HCT116 (cell line): Measurements from ENCODE around the gene MEOX1. TPM values are rescaled to one million over a fixed set of nuclear protein-coding genes. Genes with fewer than 3 reads are reported as not detected.

Experiments
- ATAC-seq: fragments of 200-7000 bp; cut with Tn5 transposase; 2 replicates; pipeline ENCODE4 v1.9.1; 2020; ENCODE audit warnings: mild to moderate bottlenecking, moderate library complexity
- BruUV-seq: library from RNA; stranded (reverse); fragments of 400-500 nt; replicated peaks from 2 replicates; lab custom pipeline; 2021; lab: Mats Ljungman, UMichigan
- CTCF ChIA-PET: fragments of 300-600 bp; sonication (Branson Sonifier 250); formaldehyde crosslinking; loops from one replicate; lab custom pipeline; 2021; ENCODE audit warnings: antibody characterized with exemption; lab: Charles Lee
- POLR2A ChIA-PET: fragments of 300-600, 350-600 bp; sonication (Branson Sonifier 250); formaldehyde crosslinking; loops from one replicate; lab custom pipeline; 2021; ENCODE audit warnings: antibody characterized with exemption; lab: Charles Lee
- RAD21 ChIA-PET, 2 experiments: fragments of 300-600 bp; sonication (Branson Sonifier 250); formaldehyde crosslinking; loops; one replicate each; lab custom pipeline; 2023; ENCODE audit warnings: low total read pairs in 2 of 2; ENCODE audit not compliant: uncharacterized antibody in 2 of 2, unreplicated experiment in 2 of 2, low non-redundant PET in 1 of 2; lab: Charles Lee
- DNase-seq: peaks from one replicate; pipeline ENCODE4 v3.0.0-alpha.2; 2010; ENCODE audit warnings: low read depth, low spot score
- H2AFZ ChIP-seq: fragments of 200-600 bp; shearing (Covaris generic), sonication (generic); 2 replicates; pipeline ENCODE4 v1.6.1; 2017; ENCODE audit warnings: low read depth, mixed run types, mixed read lengths, antibody characterized with exemption, low read length; ENCODE audit not compliant: poor library complexity, severe bottlenecking
- H3K27ac ChIP-seq: 2 replicates; pipeline ENCODE4 v1.5.1; 2012; ENCODE audit warnings: low read depth, low read length
- H3K27me3 ChIP-seq: fragments of 200-600 bp; sonication (generic); 2 replicates; pipeline ENCODE4 v1.6.1; 2016; ENCODE audit warnings: mixed run types, low read length, mixed read lengths; ENCODE audit not compliant: insufficient read depth
- H3K36me3 ChIP-seq, 2 experiments: fragments of 200-500 bp in 1 of 2; fragments of 200-600 bp in 1 of 2; sonication (Bioruptor generic) in 1 of 2; sonication (generic) in 1 of 2; 2 replicates each; pipeline versions ENCODE4 v1.5.1 to v1.6.1; 2014 to 2016; ENCODE audit warnings: low read length in 2 of 2, inconsistent platforms in 1 of 2, mixed read lengths in 1 of 2, mixed run types in 1 of 2; ENCODE audit not compliant: insufficient read depth in 2 of 2, control insufficient read depth in 1 of 2
- H3K4me1 ChIP-seq, 2 experiments: fragments of 200-600 bp in 1 of 2; sonication (generic) in 1 of 2; 2 replicates each; pipeline versions ENCODE4 v1.5.1 to v1.6.1; 2012 to 2017; ENCODE audit warnings: low read length in 2 of 2, inconsistent platforms in 1 of 2, mild to moderate bottlenecking in 1 of 2, mixed read lengths in 1 of 2, mixed run types in 1 of 2, moderate library complexity in 1 of 2; ENCODE audit not compliant: insufficient read depth in 2 of 2, control insufficient read depth in 1 of 2
- H3K4me2 ChIP-seq: fragments of 200-600 bp; sonication (generic); 2 replicates; pipeline ENCODE4 v1.6.1; 2017; ENCODE audit warnings: mixed run types, low read length, mixed read lengths
- H3K4me3 ChIP-seq, 2 experiments: fragments of 200-600 bp in 1 of 2; sonication (generic) in 1 of 2; replicated peaks in 1 of 2; 2 replicates each; pipeline ENCODE4 v1.5.1; 2011 to 2016; ENCODE audit warnings: low read length in 2 of 2, control low read depth in 1 of 2, low read depth in 1 of 2, mild to moderate bottlenecking in 1 of 2, mixed read lengths in 1 of 2, mixed run types in 1 of 2
- H3K79me2 ChIP-seq: fragments of 200-600 bp; sonication (generic); 2 replicates; pipeline ENCODE4 v1.6.1; 2017; ENCODE audit warnings: mild to moderate bottlenecking, mixed run types, low read length, moderate library complexity, mixed read lengths; ENCODE audit not compliant: insufficient read depth
- H3K9ac ChIP-seq: fragments of 200-600 bp; sonication (generic); 2 replicates; pipeline ENCODE4 v1.6.1; 2016; ENCODE audit warnings: low read length, mixed read lengths
- H3K9me2 ChIP-seq: fragments of 200-600 bp; sonication (generic), shearing (Covaris generic); 2 replicates; pipeline ENCODE4 v1.6.1; 2017; ENCODE audit warnings: mixed run types, mild to moderate bottlenecking, moderate library complexity; ENCODE audit not compliant: insufficient read depth
- H3K9me3 ChIP-seq, 2 experiments: fragments of 200-500 bp in 1 of 2; fragments of 200-600 bp in 1 of 2; sonication (Bioruptor generic) in 1 of 2; sonication (generic) in 1 of 2; 2 replicates each; pipeline ENCODE4 v1.6.1; 2014 to 2017; ENCODE audit warnings: low read length in 2 of 2, mixed read lengths in 2 of 2, inconsistent platforms in 1 of 2, low read depth in 1 of 2, mild to moderate bottlenecking in 1 of 2, mixed run types in 1 of 2, moderate library complexity in 1 of 2; ENCODE audit not compliant: control insufficient read depth in 1 of 2, insufficient read depth in 1 of 2
- H4K20me1 ChIP-seq: fragments of 200-600 bp; sonication (generic), shearing (Covaris generic); 2 replicates; pipeline ENCODE4 v1.6.1; 2017; ENCODE audit warnings: mixed run types, mild to moderate bottlenecking, moderate library complexity; ENCODE audit not compliant: insufficient read depth
- CEBPB ChIP-seq: IDR thresholded peaks from 2 replicates; pipeline ENCODE4 v1.6.1; 2012; ENCODE audit warnings: low read depth
- MAX ChIP-seq: IDR thresholded peaks from 2 replicates; pipeline ENCODE4 v1.6.1; 2012
- RAD21 ChIP-seq: IDR thresholded peaks from 2 replicates; pipeline ENCODE4 v1.6.1; 2012; ENCODE audit warnings: low read depth, mild to moderate bottlenecking
- ZBTB33 ChIP-seq: IDR thresholded peaks from 2 replicates; pipeline ENCODE4 v1.6.1; 2011; ENCODE audit warnings: mild to moderate bottlenecking, low read length, moderate library complexity; ENCODE audit not compliant: insufficient replicate concordance; ENCODE audit errors: extremely low read depth
- intact Hi-C: fragments of 100-400 bp; cut with micrococcal nuclease; formaldehyde crosslinking; loops from 2 replicates; pipeline ENCODE4 v1.10.0; 2022
- total RNA-seq: library from RNA; stranded (reverse); gene quantifications from one replicate; pipeline ENCODE4 v1.2.1, GENCODE V29; 2021; ENCODE audit not compliant: unreplicated experiment

The MEOX1 gene
- total RNA-seq, 1 experiment from 2014 or later: not detected

- H3K27me3 ChIP-seq: no peaks in the 10 kb centered on the region
- ChIA-PET CTCF (no interaction called here), RAD21 (no interaction called here), POLR2A (no interaction called here)
- H3K9me2 ChIP-seq: no peaks in the 10 kb centered on the region
- no peak for ATAC-seq
- H4K20me1 ChIP-seq: no peaks in the 10 kb centered on the region
- intact Hi-C loops: no loop called here
- BruUV-seq: no TSS peak
- no peaks in the 10 kb centered on the region for H3K79me2 ChIP-seq
- H3K4me2 ChIP-seq: no peak overlapping the region
- H2AFZ ChIP-seq: no peak overlapping the region
- peaks cover 0 to 9% of the 10 kb centered on the region in 2 experiments; a peak in 1 of 4 replicates for H3K4me1 ChIP-seq
- no peaks in the 10 kb centered on the region for H3K36me3 ChIP-seq
- H3K27ac ChIP-seq: no peak overlapping the region
- TF ChIP-seq MAX (no peak), RAD21 (no peak)
- TF ChIP-seq, all 23 proteins: peak for 0
- Histone ChIP-seq H3K9ac (no peak overlapping the region), H3K9me3 (no peaks in the 10 kb centered on the region), H3K4me3 (no peak overlapping the region)
- DNase-seq: no peak
These were observed 60.3 kb downstream of the MEOX1 start for GRCh38 chr17:43601280-43602039.

- TF ChIP-seq ZBTB33 (no peak), CEBPB (peak; percentile 80)
- no peak overlapping the region for H3K9ac ChIP-seq
- ChIA-PET POLR2A (no interaction called here), CTCF (interaction anchor here (0.7 kb wide), 1 partner anchor 74 kb away, joined by 3 read pairs; no protein-coding TSS in a partner anchor), RAD21 (no interaction called here)
- no peaks in the 10 kb centered on the region for H3K36me3 ChIP-seq
- no peak overlapping the region for H3K27ac ChIP-seq
- H3K9me3 ChIP-seq: no peaks in the 10 kb centered on the region
- no peaks in the 10 kb centered on the region for H3K9me2 ChIP-seq
- H3K79me2 ChIP-seq: no peaks in the 10 kb centered on the region
- H3K27me3 ChIP-seq: no peaks in the 10 kb centered on the region
- intact Hi-C loops: no loop called here
- H3K4me2 ChIP-seq: 0 out of 2 replicates have a peak overlapping the region, but pooled peaks have one; percentile 17
- no TSS peak for BruUV-seq
- H3K4me1 ChIP-seq: peaks cover 0 to 13% of the 10 kb centered on the region in 2 experiments; a peak in 1 of 4 replicates
- ATAC-seq (no peak), DNase-seq (no peak)
- H2AFZ ChIP-seq: no peak overlapping the region
- H4K20me1 ChIP-seq: no peaks in the 10 kb centered on the region
- H3K4me3 ChIP-seq: no peak overlapping the region
These were observed 61.9 kb downstream of the MEOX1 start for GRCh38 chr17:43599835-43600234.
